Measurements from ENCODE around the gene DRC7.

- TF ChIP-seq, protein P1, sequence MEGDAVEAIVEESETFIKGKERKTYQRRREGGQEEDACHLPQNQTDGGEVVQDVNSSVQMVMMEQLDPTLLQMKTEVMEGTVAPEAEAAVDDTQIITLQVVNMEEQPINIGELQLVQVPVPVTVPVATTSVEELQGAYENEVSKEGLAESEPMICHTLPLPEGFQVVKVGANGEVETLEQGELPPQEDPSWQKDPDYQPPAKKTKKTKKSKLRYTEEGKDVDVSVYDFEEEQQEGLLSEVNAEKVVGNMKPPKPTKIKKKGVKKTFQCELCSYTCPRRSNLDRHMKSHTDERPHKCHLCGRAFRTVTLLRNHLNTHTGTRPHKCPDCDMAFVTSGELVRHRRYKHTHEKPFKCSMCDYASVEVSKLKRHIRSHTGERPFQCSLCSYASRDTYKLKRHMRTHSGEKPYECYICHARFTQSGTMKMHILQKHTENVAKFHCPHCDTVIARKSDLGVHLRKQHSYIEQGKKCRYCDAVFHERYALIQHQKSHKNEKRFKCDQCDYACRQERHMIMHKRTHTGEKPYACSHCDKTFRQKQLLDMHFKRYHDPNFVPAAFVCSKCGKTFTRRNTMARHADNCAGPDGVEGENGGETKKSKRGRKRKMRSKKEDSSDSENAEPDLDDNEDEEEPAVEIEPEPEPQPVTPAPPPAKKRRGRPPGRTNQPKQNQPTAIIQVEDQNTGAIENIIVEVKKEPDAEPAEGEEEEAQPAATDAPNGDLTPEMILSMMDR (IDR thresholded peaks at IDR 0.05) = no peak
- TF ChIP-seq POLR2A (IDR thresholded peaks at IDR 0.05) (no peak), POLR2AphosphoS5 (IDR thresholded peaks at IDR 0.05) (no peak), EP300 (IDR thresholded peaks at IDR 0.05) (no peak)
Observed at GRCh38 chr16:57688987-57689761, 5.4 kb upstream of the DRC7 start.
